OCI-LY7 (cell line): ENCODE results near the gene HRH2. TPM values are rescaled to one million over a fixed set of nuclear protein-coding genes. Genes with fewer than 3 reads are reported as not detected.

Source experiments
- BruUV-seq: library from RNA; stranded (reverse); fragments of 400-500 nt; replicated peaks from 2 replicates; lab custom pipeline; 2021; lab: Mats Ljungman, UMichigan
- CTCF ChIA-PET: fragments of 300-600 bp; sonication (Branson Sonifier 250); formaldehyde crosslinking; loops from one replicate; lab custom pipeline; 2022; ENCODE audit warnings: antibody characterized with exemption; ENCODE audit not compliant: unreplicated experiment; lab: Charles Lee
- POLR2A ChIA-PET: fragments of 300-600 bp; sonication (Branson Sonifier 250); formaldehyde crosslinking; loops from one replicate; lab custom pipeline; 2022; ENCODE audit warnings: antibody characterized with exemption; lab: Charles Lee
- DNase-seq: peaks from one replicate; pipeline ENCODE4 v3.0.0-alpha.2; 2015; ENCODE audit warnings: low spot score
- H2AFZ ChIP-seq: fragments of 200-600 bp; sonication (generic), shearing (Covaris generic); 2 replicates; pipeline ENCODE4 v1.6.1; 2014; ENCODE audit warnings: mild to moderate bottlenecking, antibody characterized with exemption, low read length, moderate library complexity
- H3K27ac ChIP-seq: fragments of 200-600 bp; sonication (generic); 2 replicates; pipeline ENCODE4 v1.5.1; 2014; ENCODE audit warnings: mixed run types, low read depth, mild to moderate bottlenecking, moderate library complexity, low read length, inconsistent platforms; ENCODE audit not compliant: poor library complexity, severe bottlenecking
- H3K36me3 ChIP-seq: fragments of 200-600 bp; sonication (generic); 2 replicates; pipeline ENCODE4 v1.6.1; 2014; ENCODE audit warnings: mild to moderate bottlenecking, antibody characterized with exemption, low read length, moderate library complexity, mixed read lengths; ENCODE audit not compliant: insufficient read depth
- H3K4me1 ChIP-seq: fragments of 200-600 bp; sonication (generic); 2 replicates; pipeline ENCODE4 v1.5.1; 2014; ENCODE audit warnings: mild to moderate bottlenecking, low read length; ENCODE audit not compliant: insufficient read depth, poor library complexity, severe bottlenecking
- H3K4me2 ChIP-seq: fragments of 200-600 bp; sonication (generic); 2 replicates; pipeline ENCODE4 v1.6.1; 2014; ENCODE audit warnings: mild to moderate bottlenecking, low read length
- H3K4me3 ChIP-seq: fragments of 200-600 bp; sonication (generic); 2 replicates; pipeline ENCODE4 v1.5.1; 2014; ENCODE audit warnings: mild to moderate bottlenecking, low read depth, low read length; ENCODE audit not compliant: poor library complexity, severe bottlenecking
- H3K79me2 ChIP-seq: fragments of 200-600 bp; sonication (generic); 2 replicates; pipeline ENCODE4 v1.6.1; 2016; ENCODE audit warnings: low read depth, mild to moderate bottlenecking, low read length, moderate library complexity, mixed read lengths; ENCODE audit not compliant: insufficient read depth
- H3K9me2 ChIP-seq: fragments of 200-600 bp; sonication (generic); 2 replicates; pipeline ENCODE4 v1.6.1; 2016; ENCODE audit warnings: mild to moderate bottlenecking, low read length, mixed read lengths; ENCODE audit not compliant: insufficient read depth
- H3K9me3 ChIP-seq: fragments of 200-600 bp; sonication (generic); 2 replicates; pipeline ENCODE4 v1.6.1; 2014; ENCODE audit warnings: mild to moderate bottlenecking, mixed run types, low read length, mixed read lengths
- H4K20me1 ChIP-seq: fragments of 200-600 bp; sonication (generic); 2 replicates; pipeline ENCODE4 v1.6.1; 2014; ENCODE audit warnings: mild to moderate bottlenecking, antibody characterized with exemption, low read length, moderate library complexity, mixed read lengths; ENCODE audit not compliant: insufficient read depth
- EZH2phosphoT487 ChIP-seq: fragments of 200-600 bp; sonication (generic); IDR thresholded peaks from 2 replicates; pipeline ENCODE4 v1.6.1; 2018; ENCODE audit warnings: low read depth, borderline replicate concordance, mild to moderate bottlenecking, mixed run types, antibody characterized with exemption, low read length, moderate library complexity, mixed read lengths
- intact Hi-C: fragments of 100-400 bp; cut with micrococcal nuclease; formaldehyde crosslinking; loops from one replicate; pipeline ENCODE4 v1.10.0; 2022; ENCODE audit not compliant: unreplicated experiment
- total RNA-seq, 2 experiments: library from RNA; depleted of rRNA in 1 of 2; stranded (reverse); fragments of >200 nt in 1 of 2; shearing (Covaris generic) in 1 of 2; gene quantifications; 2 replicates each; pipeline ENCODE4 v1.2.3, GENCODE V29; 2014 to 2022
- TF ChIP-seq, protein P1 (sequence below): fragments of 200-600 bp; sonication (generic); conservative IDR thresholded peaks from 2 replicates; pipeline ENCODE4 v1.5.1; 2014; ENCODE audit warnings: mild to moderate bottlenecking, antibody characterized with exemption, low read length, moderate library complexity, mixed read lengths

Gene HRH2
- total RNA-seq, 2 experiments from 2014 or later = not detected

DNA sequence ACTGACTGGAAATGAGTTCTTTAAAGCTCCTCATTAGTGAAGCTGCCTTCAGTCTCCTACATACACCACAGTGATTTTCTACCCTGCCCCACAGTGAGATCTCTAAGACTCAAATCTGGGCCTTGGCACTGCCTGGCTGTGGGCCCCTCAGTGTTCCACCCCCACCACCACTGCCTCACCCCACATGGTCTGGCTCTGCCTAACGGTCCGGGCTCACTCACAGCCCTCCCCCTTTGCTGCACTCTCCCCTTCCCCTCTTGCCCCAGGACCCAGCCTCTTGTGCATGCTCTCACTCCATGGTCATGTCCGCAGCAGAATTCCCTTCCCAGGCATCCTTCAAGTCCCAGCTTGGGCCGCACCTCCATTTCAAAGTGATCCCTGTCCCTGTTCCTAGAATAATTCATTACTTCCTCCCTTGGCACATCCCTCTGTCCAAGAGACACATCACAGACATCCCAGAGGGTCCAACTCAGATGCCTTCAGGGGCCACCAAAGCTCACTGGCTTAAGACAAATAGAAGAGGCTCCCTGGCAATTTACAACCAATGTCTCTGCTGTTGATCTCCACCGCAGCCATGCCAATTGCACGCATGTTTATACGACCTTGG lies 56.7 kb downstream of the HRH2 start:
- H3K4me1 ChIP-seq = no peaks in the 10 kb centered on the region
- no peak overlapping the region for H3K27ac ChIP-seq
- no peaks in the 10 kb centered on the region for H3K9me2 ChIP-seq
- no peak overlapping the region for H2AFZ ChIP-seq
- H3K4me3 ChIP-seq = no peak overlapping the region
- no peaks in the 10 kb centered on the region for H3K79me2 ChIP-seq
- ChIA-PET CTCF (no interaction called here), POLR2A (no interaction called here)
- H3K9me3 ChIP-seq = no peaks in the 10 kb centered on the region
- no peak for TF ChIP-seq EZH2phosphoT487
- TF ChIP-seq, protein P1, sequence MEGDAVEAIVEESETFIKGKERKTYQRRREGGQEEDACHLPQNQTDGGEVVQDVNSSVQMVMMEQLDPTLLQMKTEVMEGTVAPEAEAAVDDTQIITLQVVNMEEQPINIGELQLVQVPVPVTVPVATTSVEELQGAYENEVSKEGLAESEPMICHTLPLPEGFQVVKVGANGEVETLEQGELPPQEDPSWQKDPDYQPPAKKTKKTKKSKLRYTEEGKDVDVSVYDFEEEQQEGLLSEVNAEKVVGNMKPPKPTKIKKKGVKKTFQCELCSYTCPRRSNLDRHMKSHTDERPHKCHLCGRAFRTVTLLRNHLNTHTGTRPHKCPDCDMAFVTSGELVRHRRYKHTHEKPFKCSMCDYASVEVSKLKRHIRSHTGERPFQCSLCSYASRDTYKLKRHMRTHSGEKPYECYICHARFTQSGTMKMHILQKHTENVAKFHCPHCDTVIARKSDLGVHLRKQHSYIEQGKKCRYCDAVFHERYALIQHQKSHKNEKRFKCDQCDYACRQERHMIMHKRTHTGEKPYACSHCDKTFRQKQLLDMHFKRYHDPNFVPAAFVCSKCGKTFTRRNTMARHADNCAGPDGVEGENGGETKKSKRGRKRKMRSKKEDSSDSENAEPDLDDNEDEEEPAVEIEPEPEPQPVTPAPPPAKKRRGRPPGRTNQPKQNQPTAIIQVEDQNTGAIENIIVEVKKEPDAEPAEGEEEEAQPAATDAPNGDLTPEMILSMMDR = no peak
- no peak for DNase-seq
- H3K36me3 ChIP-seq = no peaks in the 10 kb centered on the region
- no peak overlapping the region for H3K4me2 ChIP-seq
- intact Hi-C loops = loop anchor here (5.0 kb wide), 1 partner anchor 762 kb away; no protein-coding TSS in a partner anchor
- no TSS peak for BruUV-seq
- no peaks in the 10 kb centered on the region for H4K20me1 ChIP-seq

DNA sequence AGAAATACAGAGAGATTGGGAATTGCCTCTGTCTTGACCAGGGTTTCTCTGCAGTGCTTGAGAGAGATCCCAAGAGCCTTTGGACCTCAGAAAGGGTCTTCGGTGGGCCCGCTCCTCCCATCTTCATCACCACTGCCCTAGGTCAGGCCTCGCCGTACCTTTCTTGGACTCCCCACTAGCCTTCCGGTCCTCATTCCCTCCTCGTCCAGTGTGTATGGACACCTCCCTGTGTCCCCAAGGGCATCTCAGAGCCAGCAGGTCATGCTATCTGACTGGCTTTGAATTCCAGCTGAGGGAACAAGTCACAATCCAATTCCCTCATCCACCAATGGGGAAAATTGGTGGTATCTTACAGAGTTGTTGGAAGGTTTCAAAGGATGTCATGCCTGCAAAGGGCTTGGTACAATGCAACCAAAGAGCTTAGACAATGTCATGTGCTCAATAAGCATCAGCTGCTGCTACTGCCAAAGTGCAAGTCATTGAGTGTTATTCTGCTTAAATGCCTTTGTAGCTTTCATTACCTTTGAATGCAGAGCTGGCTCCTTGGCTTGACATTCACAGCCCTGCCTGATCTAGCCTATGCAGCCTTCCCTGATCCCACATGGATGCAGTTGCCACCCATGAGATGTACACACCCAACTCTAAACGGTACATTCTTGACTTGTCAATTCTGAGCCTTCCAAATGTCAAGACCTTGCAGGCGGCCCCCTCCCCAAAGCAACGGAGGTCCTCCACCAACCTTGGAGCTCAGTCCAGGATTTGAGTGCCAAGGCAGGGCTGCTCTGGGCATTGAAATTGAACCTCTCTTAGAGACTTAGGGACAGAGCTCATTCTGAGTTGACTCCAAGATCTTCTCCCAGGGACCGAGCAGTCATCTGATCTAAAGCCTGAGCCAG lies 58.0 kb downstream of the HRH2 start:
- TF ChIP-seq, protein P1 = no peak
- TF ChIP-seq EZH2phosphoT487 = no peak
- Histone ChIP-seq H3K27ac (no peak overlapping the region), H3K4me1 (no peaks in the 10 kb centered on the region), H4K20me1 (no peaks in the 10 kb centered on the region), H3K4me3 (no peak overlapping the region), H3K9me2 (no peaks in the 10 kb centered on the region), H3K4me2 (no peak overlapping the region), H3K9me3 (no peaks in the 10 kb centered on the region), H3K36me3 (no peaks in the 10 kb centered on the region), H3K79me2 (no peaks in the 10 kb centered on the region), H2AFZ (no peak overlapping the region)
- ChIA-PET CTCF (no interaction called here), POLR2A (interaction anchor here (0.9 kb wide), 1 partner anchor 1828 kb away, joined by 3 read pairs; no protein-coding TSS in a partner anchor)
- DNase-seq = no peak
- intact Hi-C loops = loop anchor here (5.0 kb wide), 1 partner anchor 764 kb away; no protein-coding TSS in a partner anchor
- no TSS peak for BruUV-seq
